Inflammatory macrophage treated with lipopolysaccharide for 4 hours (primary cell): Measurements from ENCODE around the gene GAS6.
"Not testable (repeated sequence)": the region's sequence is repeated elsewhere in the genome, so short reads cannot be mapped to it uniquely, and the experiment has no call there.

Source experiments
- DNase-seq: peaks from one replicate; pipeline ENCODE4 v3.0.0-alpha.2; 2020

The GAS6 gene

DNA sequence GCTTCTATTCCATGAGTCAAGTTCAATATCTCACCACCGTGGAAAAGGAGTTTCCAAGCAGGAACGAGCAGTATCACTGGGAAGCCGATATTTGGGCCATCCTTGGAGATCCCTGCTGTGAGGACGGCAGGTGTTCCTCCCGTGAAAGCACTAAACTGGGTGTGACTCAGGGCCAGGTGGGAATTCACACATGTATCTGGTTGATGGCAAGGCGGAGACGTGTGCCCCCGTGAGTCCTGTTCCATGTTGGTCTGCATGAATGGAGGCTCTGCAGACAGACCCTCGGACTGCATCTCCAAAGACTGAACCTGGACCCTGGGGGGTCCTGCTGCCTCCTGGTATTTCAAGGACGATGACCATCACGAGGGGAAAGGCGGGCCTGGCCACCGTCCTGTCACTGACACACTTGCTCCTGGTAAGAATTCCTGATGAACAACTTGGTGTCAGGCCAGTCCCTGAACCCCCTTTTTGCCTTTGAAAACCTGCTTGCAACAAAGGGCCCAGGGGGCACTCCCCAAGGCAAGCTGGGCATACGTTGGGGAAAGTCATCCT, 22.8 kb upstream of the GAS6 start:
- no peak for DNase-seq

DNA sequence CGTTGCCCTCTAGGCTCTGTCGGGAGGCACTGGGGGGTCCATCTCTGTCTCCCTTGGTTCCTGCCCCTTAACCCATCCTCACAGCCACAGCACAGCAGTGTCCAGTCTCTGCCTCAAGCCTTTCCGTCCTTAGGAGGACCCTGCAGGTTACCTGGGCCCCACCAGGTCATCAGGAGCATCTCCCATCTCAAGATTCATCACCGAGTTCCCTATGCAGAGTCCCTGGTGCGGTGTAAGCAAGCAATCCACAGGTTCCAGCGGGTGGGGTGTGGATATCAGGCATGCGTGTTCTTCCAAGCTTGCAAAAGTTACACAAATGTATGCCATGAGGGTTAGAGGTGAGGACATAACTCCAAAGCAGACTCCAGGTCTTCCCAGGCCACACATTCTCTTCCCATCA, 20.9 kb upstream of the GAS6 start:
- no peak for DNase-seq

DNA sequence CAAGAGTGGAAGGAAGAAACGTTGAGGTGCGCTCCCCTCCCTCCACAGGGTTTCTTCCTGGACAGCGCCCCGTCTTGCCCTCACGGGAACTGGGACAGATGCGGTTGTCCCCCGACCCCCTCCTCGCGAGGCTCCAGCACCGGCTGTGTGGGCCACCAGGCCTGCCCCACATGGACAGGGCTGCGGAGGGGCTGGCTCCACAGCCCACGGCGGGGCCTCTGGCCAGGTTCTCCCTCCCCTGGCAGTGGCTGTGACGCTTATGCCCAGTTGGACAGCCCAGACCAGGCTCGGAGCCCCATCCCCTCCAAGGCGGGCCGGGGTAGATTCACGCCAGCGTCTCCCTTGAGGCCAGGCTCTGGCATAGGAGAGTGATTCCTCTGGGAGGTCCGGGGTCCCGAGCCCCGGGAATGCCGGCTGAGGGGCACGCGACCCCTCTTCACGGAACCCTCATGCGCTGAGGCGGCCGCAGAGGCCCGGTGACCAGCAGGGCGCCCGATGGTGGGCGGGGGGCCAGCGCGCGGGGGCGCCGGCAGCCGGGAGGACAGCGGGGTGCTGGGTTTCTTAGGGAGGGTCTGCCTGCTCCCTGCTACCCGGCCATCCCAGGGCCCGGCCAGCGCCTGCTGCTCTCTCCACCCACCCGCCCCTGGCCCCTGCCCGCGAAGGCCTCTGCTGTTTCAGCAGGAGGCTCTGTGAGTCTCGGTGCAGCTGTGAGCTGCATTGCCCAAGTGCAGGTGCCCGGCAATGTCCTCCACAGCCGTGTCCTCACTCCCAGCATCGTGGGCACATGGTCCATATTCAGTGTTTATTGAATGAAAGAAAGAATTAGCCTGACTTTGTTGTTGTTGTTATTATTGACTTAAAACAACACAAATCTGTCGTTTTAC, 20.3 kb upstream of the GAS6 start:
- DNase-seq, result no peak

DNA sequence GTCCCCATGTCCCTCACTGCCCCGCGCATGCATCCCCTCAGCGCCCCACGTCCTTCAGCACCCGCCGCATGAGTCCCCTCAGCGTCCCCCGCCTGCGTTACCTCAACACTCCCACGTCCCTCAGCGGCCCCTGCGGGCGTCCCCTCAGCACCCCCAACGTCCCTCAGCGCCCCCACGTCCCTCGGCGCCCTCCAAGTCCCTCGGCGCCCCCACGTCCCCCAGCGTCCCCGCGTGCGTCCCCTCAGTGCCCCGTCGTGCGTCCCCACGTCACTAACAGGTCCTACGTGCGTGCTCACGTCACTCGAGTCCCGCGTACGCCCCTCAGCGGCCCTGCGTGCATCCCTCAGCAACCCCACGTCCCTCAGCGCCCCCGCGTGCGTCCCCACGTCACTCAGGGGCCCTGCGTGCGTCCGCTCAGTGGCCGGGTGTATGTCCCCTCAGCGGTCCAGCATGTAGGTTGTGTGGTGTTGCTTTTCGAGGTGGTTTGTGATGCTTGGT, 19.5 kb upstream of the GAS6 start:
- no peak for DNase-seq

DNA sequence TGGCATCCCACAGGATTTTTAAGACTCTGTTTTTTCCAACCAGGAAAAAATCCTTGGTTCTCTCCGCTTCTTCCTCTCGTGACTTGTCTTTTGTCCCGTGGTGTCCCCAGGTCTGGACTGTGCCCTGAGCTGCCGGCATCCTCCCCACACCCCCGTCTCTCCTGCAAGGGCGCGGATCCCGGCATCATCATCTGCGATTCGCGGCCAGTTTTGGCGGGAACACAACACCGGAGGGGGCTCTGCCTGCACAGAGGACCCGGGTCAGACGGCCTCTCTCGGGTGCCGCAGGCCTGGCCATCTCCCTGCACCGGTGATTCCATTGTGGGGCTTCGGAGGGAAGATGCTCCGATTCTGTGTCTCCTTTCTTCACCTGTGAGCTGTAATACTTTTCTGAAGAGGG, 18.8 kb upstream of the GAS6 start:
- DNase-seq, result no peak

DNA sequence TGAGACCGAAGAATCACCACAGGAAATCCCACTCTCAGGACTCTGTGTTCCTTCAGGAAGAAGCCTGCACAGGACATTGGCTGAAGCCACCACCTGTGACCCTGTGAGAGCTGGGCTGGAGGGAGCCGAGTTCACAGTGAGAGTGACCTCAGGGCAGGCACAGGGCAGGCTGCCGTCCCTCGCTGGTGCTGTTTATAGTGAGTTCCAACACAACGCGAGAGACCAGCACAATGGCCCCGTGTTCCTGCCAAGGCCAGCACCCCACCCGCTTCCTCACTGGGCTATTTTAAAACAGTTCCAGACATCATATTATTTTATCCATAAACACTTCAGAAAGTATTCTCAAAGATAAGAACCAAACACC, 18.4 kb upstream of the GAS6 start:
- DNase-seq, result no peak

DNA sequence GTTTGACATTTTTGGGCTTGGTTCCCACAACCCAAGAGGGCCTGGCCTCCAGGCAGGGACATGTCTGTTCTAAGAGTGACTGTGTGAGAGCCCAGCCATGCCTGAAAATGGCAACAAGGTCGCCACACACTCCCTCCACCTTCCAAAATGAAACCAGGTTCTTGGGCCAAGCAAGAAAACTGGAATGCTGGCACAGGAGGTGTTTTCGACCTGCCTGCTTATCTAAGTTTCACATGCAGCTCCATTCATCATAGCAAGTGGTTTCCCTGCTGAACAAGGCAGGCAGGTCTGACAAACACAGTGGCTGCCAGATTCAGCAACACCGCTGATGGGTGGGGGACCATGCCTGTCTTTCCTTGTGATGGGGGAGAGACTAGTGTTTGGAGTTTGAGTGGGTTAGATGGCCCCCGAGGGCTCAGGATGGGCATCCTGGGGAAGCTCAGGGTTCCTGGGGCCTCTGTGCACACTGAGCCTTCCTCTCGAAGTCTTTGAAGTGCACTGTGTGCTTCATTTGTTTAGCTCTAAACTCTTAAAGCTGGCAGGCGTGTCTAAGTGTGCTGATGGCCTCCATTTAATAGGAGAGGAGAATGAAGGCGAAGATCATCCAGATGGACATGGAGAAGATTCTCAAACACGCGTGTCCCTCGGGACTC, 17.9 kb upstream of the GAS6 start:
- DNase-seq, result no peak

DNA sequence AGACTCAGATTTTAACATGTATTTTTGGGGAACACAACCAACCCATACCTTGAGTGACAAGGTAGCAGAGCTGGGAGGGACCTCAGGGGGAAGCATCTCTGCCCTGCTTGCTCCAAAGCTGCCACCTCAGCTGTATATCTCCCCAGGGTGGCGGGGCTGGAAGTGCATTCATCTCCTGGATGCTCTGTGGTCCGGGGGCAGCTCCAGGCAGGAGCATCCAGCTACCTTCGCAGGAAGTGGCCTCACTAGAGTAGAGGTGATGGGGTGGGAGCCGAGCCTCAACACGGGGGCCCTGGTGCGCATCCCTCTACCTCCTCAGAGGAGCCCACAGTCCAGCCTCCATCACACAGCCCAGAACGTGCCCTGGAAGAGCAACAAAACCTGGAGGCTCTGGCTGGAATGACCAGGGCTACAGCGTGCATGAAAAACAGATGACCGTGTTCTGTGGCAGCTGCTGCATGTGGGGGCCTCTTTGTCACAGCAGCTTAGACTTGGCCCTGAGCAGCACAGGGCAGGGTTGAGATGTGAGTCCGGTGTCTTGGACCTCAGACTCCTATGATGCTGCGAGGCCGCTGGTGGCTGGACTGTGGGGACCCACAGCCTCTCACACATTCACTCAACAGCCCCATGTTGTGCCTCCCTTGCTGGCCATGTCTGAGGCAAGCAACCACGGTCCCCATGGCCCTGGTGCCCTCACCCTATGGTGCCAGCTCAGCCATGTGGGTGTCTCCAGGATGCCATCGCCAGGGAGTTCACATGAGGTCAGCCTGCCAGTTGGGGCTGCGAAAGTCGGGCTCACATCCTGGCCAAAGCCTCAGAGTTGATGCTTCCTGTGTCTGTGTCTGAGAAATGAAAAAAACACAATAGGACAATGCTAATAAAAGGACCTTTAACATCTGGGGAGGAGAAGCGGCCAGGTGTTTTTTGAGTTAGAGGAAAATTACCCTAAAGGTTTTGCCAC, 17.1 kb upstream of the GAS6 start:
- DNase-seq, result no peak

DNA sequence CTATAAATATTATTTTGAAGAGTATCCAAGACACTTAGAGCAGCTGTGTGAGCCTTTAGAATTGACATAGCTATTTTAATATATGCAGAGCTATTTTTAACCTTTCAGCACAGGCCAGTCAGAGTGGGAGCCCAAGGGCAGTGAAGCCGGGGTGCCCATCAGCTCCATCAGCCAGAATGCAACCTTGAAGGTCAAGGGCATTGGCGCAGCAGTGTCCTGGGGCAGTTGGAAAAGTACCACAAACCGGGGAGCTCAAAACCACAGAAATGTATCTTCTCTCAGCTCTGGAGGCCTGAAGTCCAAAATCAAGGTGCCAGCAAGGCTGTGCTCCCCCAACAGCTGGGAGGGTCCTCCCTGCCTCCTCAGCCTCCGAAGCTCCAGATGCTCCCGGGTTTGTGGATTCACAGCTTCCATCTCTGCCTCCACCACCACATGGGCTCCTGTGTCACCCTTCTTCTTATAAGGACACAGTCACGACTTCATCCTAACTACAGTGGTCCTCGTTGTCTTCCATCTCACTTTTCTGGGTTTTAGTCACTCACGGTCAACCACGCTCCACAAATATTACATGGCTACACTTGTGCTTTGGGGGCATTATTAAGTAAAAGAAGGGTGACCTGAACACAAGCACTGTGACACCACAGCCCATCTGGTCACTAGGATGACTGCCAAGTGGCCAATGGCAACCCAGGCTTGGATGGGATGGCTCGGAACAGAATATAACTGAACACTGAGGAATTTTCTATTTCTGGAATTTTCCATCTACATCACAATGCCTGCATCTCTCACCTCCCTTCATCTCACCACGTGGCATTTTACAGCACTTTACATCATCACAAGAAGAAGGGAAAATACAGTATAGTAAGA, 15.9 kb upstream of the GAS6 start:
- DNase-seq, result no peak

DNA sequence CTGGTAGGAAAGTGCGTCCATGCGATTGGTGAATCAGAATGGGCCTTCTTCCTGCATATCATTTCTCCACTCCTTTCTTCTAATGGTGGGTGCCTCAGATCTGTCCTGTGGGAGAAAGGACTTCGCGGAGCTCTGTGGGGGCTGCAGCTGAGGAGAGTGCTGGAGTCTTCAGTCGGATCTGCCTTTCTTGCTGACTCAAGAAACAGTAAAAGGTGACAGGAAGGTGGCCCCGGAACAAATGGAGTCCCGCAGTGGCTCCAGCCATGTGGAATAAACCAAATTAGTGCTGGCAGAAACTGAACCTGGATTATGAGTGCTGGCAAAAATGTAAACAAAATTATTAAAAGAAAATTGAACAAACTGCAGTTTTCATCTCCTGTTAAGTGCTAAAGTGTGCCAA, 15.1 kb upstream of the GAS6 start:
- no peak for DNase-seq

DNA sequence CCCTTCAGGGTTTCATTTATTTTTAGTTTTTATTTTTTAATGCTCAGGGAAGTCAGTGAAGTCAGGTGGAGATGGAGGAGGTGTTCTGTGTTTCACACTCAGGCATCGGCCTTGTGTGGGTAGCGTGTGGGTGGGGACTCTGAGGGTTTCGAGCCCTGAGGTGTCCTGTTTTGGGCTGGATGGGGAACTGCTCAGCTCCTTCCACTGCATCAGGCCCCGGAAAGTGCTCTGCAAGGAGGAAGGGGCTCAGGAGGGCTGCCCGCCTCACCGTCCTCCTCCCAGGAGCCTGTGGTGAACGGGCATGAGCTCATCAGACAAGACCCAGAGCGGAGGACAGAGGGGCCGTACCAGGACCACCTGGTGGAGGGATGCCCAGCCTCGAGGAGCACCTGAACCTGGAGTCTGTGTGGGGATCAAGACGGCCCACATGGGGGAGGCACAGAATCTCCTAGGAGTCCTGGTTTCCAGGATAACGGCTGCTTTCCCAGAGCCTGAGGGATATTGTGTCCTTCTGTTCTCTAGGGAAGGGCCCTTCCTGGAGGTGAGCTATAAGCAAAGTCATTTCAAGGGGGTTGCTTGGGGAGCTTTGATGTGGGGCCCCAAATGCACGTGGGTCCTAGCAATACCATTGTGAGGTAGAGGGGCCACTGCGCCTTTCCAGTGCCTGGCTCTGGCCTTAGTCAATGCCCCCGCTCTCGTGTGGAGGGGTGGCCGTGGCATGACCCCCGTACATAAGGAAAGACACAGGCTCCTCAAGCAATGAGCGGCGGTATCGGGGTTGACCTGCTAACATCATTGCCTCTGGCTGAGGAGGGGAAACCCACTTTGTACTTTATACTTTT, 13.5 kb upstream of the GAS6 start:
- no peak for DNase-seq

DNA sequence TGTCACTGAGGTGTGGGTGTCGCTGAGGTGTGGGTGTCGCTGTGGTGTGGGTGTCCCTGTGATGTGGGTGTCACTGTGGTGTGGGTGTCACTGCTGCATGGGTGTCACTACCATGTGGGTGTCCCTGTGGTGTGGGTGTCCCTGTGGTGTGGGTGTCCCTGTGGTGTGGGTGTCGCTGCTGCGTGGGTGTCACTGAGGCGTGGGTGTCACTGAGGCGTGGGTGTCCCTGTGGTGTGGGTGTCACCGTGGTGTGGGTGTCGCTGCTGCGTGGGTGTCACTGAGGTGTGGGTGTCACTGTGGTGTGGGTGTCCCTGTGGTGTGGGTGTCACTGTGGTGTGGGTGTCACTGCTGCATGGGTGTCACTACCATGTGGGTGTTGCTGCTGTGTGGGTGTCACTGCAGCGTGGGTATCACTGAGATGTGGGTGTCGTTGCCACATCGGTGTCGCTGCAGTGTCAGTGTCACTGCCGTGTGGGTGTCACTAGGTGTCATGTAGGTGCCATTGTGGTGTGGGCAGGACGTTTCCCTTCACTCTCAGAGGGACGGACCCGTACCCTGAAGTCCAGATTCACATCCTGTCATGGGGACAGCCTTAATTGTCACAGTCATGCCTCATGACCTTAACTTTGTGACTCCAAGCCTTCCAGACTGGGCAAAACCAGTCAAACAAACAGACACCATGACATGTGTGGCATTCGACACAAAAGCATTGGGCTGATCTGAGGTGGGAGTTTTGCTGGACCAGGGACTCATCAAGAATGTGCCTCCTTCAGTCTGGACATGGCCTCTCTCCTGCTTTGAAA, 12.7 kb upstream of the GAS6 start:
- no peak for DNase-seq

DNA sequence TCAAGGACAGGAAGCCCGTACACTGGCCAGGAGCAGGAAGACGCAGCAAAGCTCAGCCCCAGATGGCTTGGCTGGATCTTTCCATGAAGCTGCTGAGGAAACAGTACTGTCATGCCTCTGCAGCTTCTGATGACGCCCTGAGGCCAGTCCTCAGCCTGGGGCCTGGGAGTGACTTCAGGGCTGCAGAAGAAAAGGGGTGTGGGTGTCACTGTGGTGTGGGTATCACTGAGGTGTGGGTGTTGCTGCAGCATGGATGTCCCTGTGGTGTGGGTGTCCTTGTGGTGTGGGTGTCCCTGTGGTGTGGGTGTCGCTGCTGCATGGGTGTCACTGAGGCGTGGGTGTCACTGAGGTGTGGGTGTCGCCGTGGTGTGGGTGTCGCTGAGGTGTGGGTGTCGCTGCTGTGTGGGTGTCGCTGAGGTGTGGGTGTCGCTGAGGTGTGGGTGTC, 12.0 kb upstream of the GAS6 start:
- no peak for DNase-seq

DNA sequence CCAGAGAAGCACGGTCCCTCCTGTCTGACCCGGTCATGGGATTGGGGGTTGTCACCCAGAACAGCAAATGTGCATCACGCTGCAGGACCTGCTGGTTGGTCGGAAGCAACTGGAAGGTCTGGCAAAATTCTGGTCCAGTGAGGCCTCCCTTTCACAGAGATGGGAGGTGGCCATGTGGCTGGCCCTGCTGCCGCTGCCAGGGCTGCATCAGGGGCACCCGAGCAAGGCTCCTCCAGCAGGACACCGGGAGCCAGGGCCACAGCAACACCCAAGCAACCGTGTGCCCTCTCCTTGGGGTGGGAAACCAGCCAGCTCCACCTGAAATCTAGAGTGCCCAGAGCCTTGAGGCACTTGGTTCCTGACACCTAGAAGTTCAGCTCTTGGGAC, 11.5 kb upstream of the GAS6 start:
- DNase-seq, result no peak

DNA sequence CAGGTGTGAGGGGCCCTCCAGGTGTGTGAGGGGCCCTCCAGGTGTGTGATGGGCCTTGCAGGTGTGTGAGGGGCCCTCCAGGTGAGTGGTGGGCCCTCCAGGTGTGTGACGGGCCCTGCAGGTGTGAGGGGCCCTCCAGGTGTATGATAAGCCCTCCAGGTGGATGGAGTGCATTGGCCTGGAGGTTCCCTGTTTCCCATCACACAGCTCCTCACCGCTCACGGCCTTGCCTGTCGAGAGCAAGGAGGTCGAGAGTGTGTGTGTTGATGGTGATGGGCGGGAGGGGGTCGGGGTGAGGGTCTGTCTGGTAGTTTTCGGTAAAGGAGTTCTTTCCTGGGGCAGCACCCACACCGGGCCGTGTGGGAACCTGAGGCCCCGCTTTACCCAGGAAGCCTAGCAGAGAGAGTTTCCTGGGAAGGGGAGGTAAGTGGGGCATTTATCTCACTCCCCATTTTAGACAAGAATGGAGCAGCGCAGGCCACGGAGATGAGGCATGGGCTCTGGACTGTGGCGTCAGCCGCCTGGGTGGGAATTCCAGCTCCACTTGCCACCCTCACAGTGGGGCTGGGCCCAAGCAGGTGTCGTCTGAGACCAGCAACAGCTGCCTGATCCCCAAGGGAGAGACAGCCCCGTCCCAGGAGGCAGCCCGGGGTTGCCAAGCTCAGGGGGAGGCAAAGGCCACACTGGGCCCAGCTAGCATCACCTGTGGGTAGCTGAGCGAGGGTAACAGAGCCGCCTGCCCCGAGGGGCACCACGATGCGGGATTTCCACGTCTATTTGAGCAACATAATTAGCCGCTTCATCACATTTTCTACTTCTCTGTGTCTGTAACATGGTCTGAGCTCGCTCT, 10.9 kb upstream of the GAS6 start:
- DNase-seq, result no peak

DNA sequence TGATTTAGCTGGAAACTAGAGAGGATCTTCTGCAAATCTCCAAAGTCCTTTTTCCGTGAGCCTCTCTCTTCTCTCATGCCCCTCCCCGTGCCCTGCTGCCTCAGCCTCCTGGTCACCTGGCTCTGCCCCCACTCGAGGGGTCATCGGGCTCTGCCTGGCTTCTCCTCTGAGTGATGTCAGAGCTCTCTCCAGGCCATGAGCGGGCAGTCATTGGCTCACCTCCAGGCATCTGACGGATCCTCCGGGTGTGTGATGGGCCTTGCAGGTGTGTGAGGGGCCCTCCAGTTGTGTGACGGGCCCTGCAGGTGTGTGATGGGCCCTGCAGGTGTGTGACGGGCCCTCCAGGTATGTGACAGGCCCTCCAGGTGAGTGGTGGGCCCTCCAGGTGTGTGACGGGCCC, 10.3 kb upstream of the GAS6 start:
- DNase-seq, result no peak

DNA sequence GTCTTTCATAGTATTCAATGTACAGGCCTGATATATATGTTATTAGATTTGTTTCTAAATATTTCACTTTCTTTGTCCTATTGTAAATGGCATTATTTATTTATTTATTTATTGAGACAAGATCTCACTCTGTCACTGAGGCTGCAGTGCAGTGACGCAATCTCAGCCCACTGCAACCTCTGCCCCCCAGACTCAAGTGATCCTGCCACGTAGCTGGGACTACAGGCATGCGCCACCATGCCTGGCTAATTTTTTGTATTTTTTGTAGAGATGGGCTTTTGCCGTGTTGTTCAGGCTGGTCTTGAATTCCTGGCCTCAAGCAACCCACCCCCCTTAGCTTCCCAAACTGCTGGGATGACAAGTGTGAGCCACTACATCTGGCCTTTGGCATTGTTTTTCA, 5.4 kb upstream of the GAS6 start:
- no peak for DNase-seq

DNA sequence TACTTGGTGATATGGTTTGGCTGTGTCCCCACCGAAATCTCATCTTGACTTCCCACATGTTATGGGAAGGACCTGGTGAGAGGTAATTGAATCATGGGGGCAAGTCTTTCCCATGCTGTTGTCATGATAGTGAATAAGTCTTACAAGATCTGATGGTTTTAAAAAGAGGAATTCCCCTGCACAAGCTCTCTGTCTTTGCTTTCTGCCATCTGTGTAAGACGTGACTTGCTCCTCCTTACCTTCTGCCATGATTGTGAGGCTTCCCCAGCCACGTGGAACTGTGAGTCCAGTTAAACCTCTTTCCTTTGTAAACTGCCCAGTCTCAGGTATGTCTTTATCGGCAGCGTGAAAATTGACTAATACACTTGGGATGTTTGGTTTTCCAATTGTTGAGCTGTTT, 4.0 kb upstream of the GAS6 start:
- not testable (repeated sequence) for DNase-seq

DNA sequence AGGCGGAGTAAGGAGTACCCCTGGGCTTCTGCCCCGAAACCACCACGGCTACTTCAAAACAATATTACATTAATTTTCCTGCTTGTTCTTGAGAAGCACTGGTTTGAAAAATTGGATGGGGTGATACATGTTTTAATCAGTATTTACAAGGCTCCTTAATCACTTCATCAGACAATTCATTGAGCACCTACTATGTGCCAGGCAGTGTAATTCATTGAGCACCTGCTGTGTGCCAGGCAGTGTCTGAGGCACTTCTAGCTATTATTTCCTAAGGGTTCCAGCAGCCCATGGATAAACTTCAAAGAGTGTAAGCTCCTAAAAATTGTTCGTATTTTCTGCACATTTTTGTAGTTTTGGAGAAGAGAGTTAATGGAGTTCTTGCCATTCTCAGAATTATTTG, 1.6 kb upstream of the GAS6 start:
- DNase-seq, result no peak
